ENCODE data around the gene CASZ1. TPM values are rescaled to one million over a fixed set of nuclear protein-coding genes. Genes with fewer than 3 reads are reported as not detected.

CASZ1 gene
- total and polyA plus RNA-seq, 9 of the 15 experiments (the other 6 are each of a cell fraction or from before 2014, with no cell fraction given), result 0.01 to 4.0 (median 0.76) TPM; not detected in 1

- no peak for TF ChIP-seq ZNF518B (CRISPR knock-in tag; IDR thresholded peaks at IDR 0.05)
Measured at GRCh38 chr1:10759413-10760200, 36.8 kb downstream of the CASZ1 start (continued).

- no peaks in the 10 kb centered on the region for H3K79me2 ChIP-seq (ENCODE audit: control insufficient read depth, insufficient read depth, low read length)
- CTCF ChIA-PET (ENCODE audit: low intra/inter-chr PET ratio), result no interaction called here
- ATAC-seq, result no peak
- BruUV-seq (replicated peaks), result no TSS peak
- FAIRE-seq, result no peak
- no peak overlapping the region for H3K9ac ChIP-seq (ENCODE audit: insufficient read depth in 1 of 2, low read depth in 2 of 2, low read length in 2 of 2)
- intact Hi-C loops (cut with micrococcal nuclease) (no loop called here), in situ Hi-C loops (cut with MboI) (no loop called here)
- no peak overlapping the region for H3K4me2 ChIP-seq (ENCODE audit: insufficient read depth, low read length)
- no peaks in the 10 kb centered on the region for H3K9me1 ChIP-seq (ENCODE audit: control insufficient read depth, insufficient read depth, low read length)
- peaks cover 10% of the 10 kb centered on the region for H4K20me1 ChIP-seq (replicated peaks; ENCODE audit: control insufficient read depth, insufficient read depth, low read length)
- POLR2A ChIA-PET, result interaction anchor here (0.8 to 1.6 kb wide), 2 partner anchors 20 to 205 kb away, joined by 3 to 4 read pairs; no protein-coding TSS in a partner anchor
- no peaks in the 10 kb centered on the region for H3K36me3 ChIP-seq (ENCODE audit: control insufficient read depth, insufficient read depth, low read length)
- H2AFZ ChIP-seq (ENCODE audit: low read depth, low read length), result no peak overlapping the region
- H3K4me1 ChIP-seq (replicated peaks in 1 of 2; ENCODE audit: control insufficient read depth in 2 of 2, insufficient read depth in 2 of 2, low read length in 2 of 2), result peaks cover 0 to 12% of the 10 kb centered on the region in 2 experiments; a peak in 1 of 5 replicates
- 0 out of 2 replicates have a peak, but pooled peaks cover 5% of the 10 kb centered on the region for H3K9me3 ChIP-seq (replicated peaks; ENCODE audit: control insufficient read depth, insufficient read depth, low read depth, low read length)
- no peak overlapping the region for H3K27ac ChIP-seq (ENCODE audit: extremely low read depth, low read depth, low read length)
- no peak overlapping the region for H3K4me3 ChIP-seq
- TF ChIP-seq SMAD3 (CRISPR knock-in tag; conservative IDR thresholded peaks at IDR 0.05), result no peak
- TF ChIP-seq RFX7 (CRISPR knock-in tag; IDR thresholded peaks at IDR 0.05), result no peak
- TF ChIP-seq ZNF324 (CRISPR knock-in tag; IDR thresholded peaks at IDR 0.05), result no peak
- 13% methylated on average over 10 of the region's 10 CpGs for WGBS (ENCODE audit: insufficient coverage, low coverage, missing lambda C conversion rate)
- no peak for DNase-seq (ENCODE audit: extremely low read depth in 1 of 4, low spot score in 3 of 4)
- peaks cover 71 to 100% of the 10 kb centered on the region in 2 experiments for H3K27me3 ChIP-seq (ENCODE audit: control insufficient read depth in 2 of 2, insufficient read depth in 2 of 2, low read length in 2 of 2)
Measured at GRCh38 chr1:10756842-10757241, 39.6 kb downstream of the CASZ1 start.
